HG03521 (cell line): ENCODE data around the gene FNIP2.
"Not testable (repeated sequence)": the region's sequence is repeated elsewhere in the genome, so short reads cannot be mapped to it uniquely, and the experiment has no call there.

Source experiments
- ATAC-seq: cut with Tn5 transposase; IDR thresholded peaks from one replicate; pipeline ENCODE4 v1.9.1; 2021; ENCODE audit warnings: mild to moderate bottlenecking, moderate library complexity; ENCODE audit not compliant: unreplicated experiment

Gene FNIP2

DNA sequence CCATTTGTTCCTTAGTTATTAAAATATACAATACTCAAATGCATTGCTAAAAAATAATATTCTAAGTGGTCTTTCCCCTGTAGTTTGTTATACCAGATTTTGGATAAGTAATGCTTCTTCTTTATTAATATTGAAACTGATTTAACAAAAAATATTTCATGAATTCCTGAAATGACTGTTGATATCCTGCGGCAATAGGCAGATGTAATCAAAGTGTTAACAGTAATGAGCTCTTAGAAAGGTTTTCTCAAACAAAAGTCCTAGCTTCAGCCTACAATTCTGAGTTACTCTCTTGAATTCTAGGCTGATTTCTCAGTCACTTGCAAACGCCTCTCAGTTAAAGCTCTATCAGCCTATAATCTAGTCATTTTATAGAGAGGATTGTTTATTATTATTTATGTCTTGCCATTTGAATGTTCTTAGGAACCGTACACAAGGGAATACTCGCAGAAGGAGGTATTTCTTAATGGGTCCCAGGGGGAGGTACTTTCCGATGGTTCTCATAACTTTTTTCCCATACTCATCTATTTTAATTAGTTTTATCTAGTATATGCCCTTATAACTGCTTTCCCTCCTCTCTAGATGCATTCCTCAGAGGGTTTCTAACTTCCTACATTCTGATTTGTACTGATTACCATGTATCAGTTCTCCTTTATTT lies 96.8 kb downstream of the FNIP2 start:
- no peak for ATAC-seq

DNA sequence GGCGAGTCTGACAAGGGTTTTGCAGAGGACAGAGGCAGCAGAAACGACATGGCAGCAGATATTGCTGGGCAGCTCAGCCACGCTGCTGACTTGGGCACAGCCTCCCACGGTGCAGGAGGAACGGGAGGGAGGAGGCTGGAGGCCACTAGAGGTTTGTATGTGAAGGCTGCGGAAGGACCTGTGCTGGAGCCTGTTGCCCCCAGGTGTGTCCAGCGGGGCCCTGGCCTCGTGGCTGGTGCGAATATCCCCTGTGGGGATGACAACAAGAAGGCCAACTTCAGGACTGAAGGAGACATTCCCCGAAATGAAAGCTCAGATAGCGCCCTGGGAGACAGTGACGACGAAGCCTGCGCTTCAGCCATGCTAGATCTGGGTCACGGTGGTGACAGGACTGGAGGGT lies 100.2 kb downstream of the FNIP2 start:
- ATAC-seq: no peak

DNA sequence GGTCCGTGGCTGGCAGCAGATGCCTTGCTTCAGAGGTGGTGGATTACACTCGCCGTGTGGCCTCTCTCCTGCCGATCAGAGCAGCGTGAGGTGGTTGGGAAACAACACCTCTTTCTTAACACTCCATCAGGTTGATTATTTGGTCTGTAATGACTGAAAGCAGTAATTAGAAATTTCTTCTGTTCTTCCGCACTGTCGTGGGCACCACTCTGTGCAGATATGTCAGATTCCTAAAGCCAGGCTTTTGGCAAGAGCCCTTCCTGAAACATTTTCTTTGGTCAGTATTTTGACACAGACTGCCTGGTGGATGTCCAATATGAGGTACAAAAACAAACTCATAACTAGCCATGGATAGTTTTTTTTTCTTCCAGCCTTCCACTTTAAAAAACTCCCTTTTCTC lies 100.9 kb downstream of the FNIP2 start:
- ATAC-seq: no peak

DNA sequence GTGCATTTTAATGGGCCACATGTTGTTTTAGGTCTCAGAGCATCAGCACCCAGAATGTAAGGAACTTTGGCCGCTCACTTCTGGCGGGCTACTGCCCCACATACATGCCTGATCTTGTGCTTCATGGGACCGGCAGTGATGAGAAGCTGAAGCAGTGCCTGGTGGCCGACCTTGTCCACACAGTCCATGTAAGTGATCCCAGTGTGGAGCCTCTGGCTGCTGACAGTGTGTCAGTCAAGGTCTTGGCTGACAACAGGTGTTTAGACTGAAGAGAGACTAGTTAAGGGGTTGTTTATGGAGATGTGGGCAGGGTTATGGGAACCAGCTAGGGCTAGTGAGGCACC lies 101.4 kb downstream of the FNIP2 start:
- no peak for ATAC-seq

DNA sequence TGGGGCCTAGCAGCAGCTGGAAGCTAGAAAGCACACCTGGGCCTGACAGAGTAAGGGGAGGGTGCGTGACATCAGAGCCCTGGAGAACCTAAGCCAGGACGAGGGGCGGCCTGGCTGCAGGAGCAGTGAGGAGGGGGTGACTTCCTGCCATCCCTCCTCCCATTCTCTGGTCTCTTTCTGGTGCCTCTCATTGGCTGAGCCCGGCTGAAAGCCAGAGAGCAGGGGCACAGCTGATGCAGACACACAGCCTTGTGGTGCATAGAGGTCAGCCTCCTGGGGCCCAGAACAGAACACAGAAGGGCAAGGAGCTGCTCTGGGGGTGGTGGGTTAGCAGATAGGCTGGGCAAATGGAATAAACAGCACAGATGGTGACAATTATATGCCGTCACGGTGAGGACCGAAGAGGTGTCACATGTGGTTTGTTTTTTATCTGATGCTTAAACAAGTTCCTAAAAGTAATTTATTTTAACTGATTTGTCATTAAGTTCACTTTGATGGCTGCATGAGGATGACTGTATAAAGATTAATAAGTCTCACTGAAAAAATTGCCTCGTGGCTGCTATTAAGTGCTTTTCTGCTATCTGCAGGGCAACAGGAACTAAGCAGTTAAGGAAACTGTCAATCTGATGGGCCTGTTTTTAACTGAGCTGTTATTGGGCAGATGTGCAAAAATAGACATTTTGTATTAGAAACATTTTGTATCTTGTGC lies 102.0 kb downstream of the FNIP2 start:
- no peak for ATAC-seq

DNA sequence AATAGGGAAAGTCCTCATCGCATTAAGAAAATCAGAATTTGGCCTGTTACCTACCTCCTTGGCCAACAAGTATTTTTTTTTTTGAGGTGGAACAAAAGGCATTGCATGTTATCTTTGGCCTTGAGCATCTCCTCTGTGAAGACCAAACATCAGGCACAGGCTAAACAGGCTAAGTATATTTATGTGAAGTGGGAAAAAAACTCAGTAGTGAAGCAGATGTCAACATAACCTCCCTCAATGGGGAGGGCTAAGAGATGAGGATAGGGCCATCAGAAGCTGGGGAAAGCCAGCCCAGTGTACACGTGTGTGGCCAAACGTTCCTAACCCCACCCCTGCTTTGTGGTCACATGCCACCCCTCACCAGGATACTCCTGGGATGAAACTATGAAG lies 102.5 kb downstream of the FNIP2 start:
- ATAC-seq: no peak

DNA sequence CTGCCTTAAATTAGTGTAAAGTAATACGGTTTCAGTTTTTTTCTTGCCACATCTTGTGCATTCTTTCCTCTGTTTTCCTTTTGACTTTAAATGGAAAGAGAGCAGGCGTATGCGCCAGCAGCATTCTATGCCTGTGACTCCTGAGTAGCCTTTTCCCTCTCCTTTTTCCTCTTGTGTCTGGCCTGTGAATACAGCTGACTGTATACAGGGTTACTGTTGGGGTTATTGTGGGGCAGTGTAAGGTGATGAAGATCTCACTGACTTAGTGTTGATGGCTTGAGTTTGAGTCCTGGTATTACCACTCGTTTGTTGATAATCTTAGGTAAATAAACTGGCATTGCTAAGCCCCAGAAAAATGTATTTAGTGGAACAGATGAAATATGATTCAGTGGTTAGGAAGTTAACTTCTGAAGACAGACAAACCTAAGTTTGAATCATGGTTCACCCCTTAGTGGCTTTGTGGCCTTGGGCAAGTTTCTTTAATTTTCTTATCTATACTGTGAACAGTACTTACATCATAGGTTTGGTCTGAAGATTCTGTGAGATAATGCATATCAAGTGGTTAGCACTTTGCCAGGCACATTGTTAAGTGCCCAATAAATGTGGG lies 105.1 kb downstream of the FNIP2 start:
- no peak for ATAC-seq

DNA sequence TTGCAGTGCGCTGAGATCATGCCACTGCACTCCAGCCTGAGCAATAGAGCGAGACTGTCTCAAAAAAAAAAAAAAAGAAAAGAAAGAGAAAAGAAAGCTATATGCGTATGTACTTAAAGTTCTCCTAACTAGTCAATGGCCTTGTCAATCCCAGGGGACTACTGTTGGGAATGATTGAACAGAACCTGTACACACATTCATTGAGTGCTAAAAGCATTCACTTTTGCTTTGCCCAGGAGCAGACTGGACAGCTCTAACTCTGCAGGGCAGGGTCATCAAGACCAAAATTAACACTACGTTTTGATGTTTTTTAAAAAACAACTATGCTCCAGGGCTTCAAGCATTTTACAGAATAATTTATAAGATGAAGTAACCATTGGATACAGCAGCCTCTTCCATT lies 106.2 kb downstream of the FNIP2 start:
- ATAC-seq: no peak

DNA sequence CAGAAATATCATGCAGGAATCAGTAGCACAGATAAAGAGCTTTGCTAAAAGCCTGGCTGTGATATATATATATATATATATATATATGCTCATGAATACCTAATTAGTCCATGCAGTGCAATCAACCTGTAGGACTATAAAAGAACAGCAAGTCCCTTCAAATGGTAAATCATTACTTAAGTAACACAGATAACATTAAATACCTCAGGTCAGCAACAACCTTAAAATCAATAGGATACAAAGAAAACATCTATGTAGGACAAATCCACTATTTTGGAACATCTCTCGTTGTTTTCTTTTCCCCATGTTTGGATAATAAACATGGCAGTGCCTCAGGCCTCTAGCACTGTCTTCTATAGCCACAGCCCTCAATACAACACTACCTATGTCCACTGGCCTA lies 106.6 kb downstream of the FNIP2 start:
- no peak for ATAC-seq

DNA sequence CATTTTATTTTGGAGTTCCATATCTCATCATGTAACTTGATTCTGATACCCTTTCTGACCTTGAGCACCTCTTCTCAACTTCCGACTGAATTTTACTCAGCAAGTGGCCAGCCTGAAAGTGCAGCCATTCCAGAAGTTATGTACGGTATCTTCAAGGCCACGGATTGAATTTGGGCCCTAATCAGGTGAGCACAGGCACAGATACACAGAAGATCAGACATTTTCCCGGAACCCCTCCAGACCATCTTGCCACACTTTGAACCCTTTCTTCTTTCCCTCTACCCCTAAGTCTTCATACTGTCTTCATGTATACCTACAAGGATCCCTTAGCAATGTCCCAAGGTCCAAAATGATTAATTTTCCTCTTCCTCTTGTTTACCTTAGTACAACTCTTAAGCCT lies 108.2 kb downstream of the FNIP2 start:
- no peak for ATAC-seq

DNA sequence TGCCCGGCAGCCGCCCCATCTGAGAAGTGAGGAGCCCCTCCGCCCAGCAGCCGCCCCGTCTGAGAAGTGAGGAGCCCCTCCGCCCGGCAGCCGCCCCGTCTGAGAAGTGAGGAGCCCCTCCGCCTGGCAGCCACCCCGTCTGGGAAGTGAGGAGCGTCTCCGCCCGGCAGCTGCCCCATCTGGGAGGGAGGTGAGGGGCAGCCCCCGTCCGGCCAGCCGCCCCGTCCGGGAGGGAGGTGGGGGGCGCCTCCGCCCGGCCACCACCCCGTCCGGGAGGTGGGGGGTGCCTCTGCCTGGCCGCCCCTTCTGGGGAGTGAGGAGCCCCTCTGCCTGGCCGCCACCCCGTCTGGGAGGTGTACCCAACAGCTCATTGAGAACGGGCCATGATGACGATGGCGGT lies 113.3 kb downstream of the FNIP2 start:
- not testable (repeated sequence) for ATAC-seq

DNA sequence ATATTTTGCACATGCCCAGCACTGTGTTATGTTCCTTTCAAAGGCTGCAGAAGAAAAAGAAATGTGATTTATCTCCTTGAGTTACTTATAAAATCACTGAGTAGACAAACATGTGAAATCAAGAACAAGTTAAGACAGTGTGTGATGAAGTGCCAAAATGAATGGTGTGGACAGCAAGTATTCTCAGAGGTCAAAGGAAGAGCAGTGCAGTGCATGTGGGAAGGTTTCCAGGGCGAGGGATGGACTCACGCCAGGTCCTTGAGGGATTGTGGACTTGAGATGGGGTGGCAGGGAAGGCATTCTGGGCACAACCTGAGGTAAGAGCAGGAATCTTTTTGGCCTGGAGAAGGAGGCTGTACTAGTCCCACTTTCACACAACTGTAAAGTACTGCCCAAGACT lies 115.5 kb downstream of the FNIP2 start:
- no peak for ATAC-seq

DNA sequence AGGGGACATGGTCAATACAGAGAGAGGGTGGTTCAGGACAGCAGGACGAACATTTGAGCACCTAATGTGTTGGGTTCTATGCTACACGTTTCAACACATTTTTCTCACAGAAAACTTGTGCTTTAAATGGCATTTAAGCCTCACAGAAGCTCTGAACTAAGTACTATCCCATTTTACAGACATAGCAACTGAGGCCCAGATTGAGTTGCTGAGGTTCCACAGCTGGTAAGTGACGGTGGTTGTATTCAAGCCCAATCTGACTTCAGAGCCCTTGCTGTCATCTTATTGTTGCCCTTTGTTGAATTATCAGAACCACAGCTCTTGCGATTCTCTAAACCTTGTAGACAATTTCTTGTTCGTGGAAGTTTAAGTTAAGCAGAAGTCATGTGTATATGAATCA lies 116.7 kb downstream of the FNIP2 start:
- no peak for ATAC-seq

DNA sequence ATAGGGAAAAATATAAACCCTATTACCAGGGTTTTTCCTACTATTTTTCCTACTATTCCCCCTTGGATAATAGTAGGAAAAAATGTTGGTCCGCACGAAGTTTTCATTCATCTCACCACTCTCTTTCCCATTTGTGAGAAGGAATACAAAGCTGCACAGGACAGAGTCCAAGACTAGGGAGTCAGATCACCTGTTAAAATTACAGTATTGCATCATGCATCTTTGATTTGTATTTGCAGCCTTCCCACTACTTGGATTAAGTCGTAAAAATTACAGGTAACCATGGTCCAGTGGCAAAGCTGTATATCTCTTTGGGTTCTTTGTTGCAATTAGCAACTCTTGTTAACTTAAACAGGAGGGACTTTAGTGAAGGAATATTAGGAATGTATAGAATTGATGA lies 121.5 kb downstream of the FNIP2 start:
- no peak for ATAC-seq

DNA sequence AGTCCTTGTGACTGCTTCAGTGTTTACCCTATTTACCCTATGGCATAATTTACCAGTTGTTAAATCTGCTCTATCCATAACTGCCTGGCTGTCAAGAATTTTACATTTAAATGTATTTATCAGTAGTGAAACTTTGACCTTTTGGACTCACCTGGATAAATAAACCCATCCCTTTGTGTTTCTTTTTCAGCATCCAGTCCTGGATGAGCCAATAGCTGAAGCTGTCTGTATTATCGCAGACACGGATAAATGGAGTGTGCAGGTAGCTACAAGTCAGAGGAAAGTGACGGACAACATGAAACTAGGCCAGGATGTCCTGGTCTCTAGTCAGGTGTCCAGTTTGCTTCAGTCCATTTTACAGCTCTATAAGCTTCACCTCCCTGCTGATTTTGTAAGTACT lies 122.4 kb downstream of the FNIP2 start:
- no peak for ATAC-seq

DNA sequence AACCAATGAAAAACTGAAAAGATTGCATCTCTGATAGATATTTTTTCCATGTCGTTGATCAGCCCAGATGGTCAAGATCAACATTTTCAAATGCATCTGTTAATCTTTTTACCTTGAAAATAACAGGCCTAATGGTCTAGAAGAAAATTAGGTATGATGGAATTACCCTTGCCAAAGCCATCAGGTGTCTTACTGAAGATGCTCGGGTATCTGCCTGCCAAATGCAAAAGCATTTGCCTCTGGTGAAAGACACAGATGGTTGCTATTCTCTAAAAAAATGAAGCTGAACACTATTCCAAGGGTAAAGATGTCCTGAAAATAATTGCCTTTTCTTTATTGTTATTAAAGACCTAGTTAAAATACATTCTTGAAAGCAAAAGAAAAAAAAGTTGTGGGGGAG lies 126.0 kb downstream of the FNIP2 start:
- ATAC-seq: no peak

DNA sequence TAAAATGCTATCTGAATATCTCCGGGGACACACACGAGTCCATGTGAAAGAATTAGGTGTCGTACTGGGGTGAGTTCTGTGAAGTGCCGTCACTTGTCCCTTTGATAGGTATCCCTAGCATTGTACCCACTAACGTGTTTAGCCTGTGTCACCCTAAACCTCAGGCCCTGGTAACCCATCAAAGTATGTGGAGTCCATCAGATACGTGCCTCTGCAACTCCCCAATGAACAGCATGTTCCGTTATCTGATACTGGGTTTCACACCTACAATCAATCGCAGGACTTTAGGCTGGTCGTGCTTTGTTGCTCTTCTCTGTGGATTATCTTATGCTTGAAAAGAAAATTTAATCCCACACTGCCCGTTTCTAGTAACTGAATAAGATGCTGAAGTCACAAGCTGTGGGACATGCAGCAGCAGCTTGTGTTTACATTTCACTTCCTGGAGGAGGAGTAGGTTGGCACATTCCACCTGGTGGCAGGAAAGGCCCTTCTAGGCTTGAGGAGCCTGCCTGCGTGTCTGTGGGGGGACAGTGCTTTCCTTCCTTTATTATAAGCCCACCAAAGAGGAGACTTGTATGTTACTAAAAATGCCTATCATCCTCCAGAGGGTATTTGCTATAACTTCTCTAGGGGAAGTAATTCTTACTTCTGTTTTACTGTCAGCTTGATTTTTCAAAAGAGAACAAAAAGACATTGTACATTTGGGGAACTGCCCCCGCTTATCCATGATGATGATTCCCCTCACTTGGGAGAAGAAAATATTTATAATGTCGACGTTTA lies 127.2 kb downstream of the FNIP2 start:
- ATAC-seq: no peak

DNA sequence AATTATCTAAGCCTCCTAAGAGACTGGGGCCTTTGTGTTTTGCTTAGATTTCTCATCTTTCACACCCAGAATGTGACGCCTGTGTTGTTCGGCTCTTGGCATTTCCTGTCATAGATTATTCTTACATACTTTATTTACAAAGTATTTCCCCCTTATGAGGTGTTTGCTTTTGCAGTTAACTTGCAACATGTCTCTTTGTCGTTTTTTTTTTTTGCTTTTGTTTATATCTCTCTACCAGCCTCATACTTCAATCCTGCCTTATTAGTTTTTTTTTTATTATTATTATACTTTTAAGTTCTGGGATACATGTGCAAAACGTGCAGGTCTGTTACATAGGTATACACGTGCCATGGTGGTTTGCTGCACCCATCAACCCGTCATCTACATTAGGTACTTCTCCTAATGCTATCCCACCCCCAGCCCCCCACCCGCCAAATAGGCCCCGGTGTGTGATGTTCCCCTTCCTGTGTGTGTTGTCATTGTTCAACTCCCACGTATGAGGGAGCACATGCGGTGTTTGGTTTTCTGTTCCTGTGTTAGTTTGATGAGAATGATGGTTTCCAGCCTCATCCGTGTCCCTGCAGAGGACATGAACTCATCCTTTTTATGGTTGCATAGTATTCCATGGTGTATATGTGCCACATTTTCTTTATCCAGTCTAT lies 127.9 kb downstream of the FNIP2 start:
- ATAC-seq: not testable (repeated sequence)

DNA sequence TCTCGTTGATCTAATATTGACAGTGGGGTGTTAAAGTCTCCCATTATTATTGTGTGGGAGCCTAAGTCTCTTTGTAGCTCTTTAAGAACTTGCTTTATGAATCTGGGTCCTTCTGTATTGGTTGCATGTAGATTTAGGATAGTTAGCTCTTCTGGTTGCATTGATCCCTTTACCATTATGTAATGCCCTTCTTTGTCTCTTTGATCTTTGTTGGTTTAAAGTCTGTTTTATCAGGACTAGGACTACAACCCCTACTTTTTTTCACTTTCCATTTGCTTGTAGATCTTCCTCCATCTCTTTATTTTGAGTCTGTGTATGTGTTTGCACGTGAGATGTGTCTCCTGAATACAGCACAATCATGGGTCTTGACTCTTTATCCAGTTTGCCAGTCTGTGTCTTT lies 131.6 kb downstream of the FNIP2 start:
- ATAC-seq: not testable (repeated sequence)

DNA sequence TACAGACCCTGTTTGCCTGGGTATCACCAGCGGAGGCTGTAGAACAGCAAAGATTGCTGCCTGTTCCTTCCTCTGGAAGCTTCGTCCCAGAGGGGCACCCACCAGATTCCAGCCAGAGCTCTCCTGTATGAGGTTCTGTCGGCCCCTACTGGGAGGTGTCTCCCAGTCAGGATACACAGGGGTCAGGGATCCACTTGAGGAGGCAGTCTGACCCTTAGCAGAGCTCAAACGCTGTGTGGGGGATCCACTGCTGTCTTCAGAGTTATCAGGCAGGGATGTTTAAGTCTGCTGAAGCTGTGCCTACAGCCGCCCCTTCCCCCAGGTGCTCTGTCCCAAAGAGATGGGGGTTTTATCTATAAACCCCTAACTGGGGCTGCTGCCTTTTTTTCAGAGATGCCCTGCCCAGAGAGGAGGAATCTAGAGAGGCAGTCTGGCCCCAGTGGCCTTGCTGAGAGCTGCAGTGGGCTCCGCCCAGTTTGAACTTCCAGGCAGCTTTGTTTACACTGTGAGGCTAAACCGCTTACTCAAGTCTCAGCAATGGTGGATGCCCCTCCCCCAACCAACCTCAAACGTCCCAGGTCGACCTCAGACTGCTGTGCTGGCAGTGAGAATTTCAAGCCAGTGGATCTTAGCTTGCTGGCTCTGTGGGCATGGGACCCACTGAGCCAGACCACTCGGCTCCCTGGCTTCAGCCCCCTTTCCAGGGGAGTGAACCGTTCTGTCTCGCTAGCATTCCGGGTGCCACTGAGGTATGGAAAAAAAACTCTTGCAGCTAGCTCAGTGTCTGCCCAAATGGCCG lies 133.7 kb downstream of the FNIP2 start:
- ATAC-seq: not testable (repeated sequence)

DNA sequence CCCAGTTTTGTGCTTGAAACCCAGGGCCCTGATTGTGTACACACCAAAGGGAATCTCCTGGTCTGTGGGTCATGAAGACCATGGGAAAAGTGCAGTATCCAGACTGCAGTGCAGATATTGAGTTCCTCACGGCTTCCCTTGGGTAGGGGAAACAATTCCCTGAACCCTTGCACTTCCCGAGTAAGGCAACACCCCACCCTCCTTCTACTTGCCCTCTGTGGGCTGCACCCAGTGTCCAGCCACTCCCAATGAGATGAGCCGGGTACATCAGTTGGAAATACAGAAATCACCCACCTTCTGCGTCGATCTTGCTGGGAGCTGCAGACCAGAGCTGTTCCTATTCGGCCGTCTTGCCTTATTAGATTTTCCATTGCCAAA lies 134.2 kb downstream of the FNIP2 start:
- no peak for ATAC-seq
